ENCODE data around the gene TXNL4B. TPM values are rescaled to one million over a fixed set of nuclear protein-coding genes. Genes with fewer than 3 reads are reported as not detected.
A peak's percentile ranks its signal among the peaks of the same experiment; 100 is the strongest.

The TXNL4B gene
- polyA plus RNA-seq, 3 donors: 6.4 to 10.9 (median 7.0) TPM

DNA sequence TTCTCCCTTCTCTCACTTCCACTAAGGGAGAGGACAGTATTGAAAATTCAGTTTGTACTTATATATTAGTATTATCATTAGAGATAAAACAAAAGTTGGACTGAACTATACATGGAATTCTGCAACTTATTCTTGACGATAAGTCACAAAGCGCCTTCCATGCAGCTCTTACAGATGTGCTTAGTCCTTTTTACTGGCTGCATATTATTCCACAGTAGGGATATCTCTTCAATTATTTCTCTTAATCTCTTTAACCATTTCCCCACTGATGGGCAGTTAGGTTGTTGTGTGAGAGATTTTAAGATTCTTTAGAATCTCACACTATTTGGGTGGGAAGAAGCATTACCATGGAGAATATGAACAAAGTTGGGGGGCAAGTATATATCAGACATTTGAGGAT lies 46.5 kb upstream of the TXNL4B start:
- Histone ChIP-seq H3K27me3 (ENCODE audit: control insufficient read depth in 2 of 2, insufficient read depth in 2 of 2, low read length in 2 of 2) (no peaks in the 10 kb centered on the region), H3K36me3 (replicated peaks in 1 of 2; ENCODE audit: control insufficient read depth in 1 of 2, insufficient read depth in 2 of 2, low read length in 2 of 2) (no peaks in the 10 kb centered on the region), H4K20me1 (ENCODE audit: insufficient read depth, low read length) (no peaks in the 10 kb centered on the region), H3K4me3 (replicated peaks in 1 of 3; ENCODE audit: low read depth in 2 of 3, low read length in 3 of 3) (no peak overlapping the region), H3K9ac (ENCODE audit: insufficient read depth, low read length, poor library complexity, severe bottlenecking) (no peak overlapping the region), H3K4me1 (ENCODE audit: control insufficient read depth in 1 of 2, insufficient read depth in 2 of 2, low read length in 2 of 2) (no peaks in the 10 kb centered on the region), H3K9me3 (replicated peaks in 1 of 2; ENCODE audit: control insufficient read depth in 1 of 2, insufficient read depth in 1 of 2, low read length in 2 of 2) (no peaks in the 10 kb centered on the region), H3K79me2 (ENCODE audit: insufficient read depth, low read length) (no peaks in the 10 kb centered on the region), H2AFZ (ENCODE audit: insufficient read depth, low read depth, low read length, poor library complexity, severe bottlenecking) (no peak overlapping the region), H3K4me2 (replicated peaks; ENCODE audit: extremely low read depth, low read length, poor library complexity, severe bottlenecking) (no peak overlapping the region), H3K27ac (ENCODE audit: low read depth in 1 of 2, low read length in 2 of 2) (no peak overlapping the region)
- WGBS (ENCODE audit: insufficient coverage): no CpG with 5 or more reads among the region's 2 CpGs
- Mint-ChIP-seq H3K4me3 (no peak overlapping the region), H3K36me3 (no peaks in the 10 kb centered on the region), H3K27me3 (ENCODE audit: low read depth in 3 of 3) (peaks cover 0 to 2% (median 2%) of the 10 kb centered on the region in 3 donors), H3K27ac (no peak overlapping the region), H3K4me1 (no peaks in the 10 kb centered on the region), H3K9me3 (peaks cover 0 to 1% (median 0%) of the 10 kb centered on the region in 7 donors)
- TF ChIP-seq, protein P1, sequence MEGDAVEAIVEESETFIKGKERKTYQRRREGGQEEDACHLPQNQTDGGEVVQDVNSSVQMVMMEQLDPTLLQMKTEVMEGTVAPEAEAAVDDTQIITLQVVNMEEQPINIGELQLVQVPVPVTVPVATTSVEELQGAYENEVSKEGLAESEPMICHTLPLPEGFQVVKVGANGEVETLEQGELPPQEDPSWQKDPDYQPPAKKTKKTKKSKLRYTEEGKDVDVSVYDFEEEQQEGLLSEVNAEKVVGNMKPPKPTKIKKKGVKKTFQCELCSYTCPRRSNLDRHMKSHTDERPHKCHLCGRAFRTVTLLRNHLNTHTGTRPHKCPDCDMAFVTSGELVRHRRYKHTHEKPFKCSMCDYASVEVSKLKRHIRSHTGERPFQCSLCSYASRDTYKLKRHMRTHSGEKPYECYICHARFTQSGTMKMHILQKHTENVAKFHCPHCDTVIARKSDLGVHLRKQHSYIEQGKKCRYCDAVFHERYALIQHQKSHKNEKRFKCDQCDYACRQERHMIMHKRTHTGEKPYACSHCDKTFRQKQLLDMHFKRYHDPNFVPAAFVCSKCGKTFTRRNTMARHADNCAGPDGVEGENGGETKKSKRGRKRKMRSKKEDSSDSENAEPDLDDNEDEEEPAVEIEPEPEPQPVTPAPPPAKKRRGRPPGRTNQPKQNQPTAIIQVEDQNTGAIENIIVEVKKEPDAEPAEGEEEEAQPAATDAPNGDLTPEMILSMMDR (IDR thresholded peaks at IDR 0.05): no peak
- intact Hi-C loops (cut with micrococcal nuclease): no loop called here
- no peak for DNase-seq

DNA sequence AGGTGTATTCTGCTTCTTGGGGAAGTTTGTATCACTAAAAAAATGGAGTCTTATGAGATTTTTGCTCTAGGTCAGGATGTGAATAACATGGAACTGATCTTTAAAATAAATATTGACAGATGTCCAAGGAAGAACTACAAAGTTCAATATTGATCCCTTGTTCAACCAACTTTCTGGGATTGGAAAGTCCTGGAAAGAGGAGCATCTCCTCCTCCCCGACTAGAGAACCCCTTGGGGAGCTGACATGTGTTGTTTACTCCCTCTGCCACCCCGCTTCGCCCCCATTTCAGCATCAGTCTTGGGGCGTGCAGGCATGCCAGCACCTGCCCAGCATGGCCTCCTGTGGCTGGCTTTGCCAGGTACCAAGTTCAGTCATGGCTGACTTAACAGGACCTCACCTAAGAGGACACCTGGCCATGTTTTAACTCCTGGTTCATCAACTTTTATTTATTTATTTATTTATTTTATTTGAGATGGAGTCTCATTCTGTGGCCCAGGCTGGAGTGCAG lies 44.7 kb upstream of the TXNL4B start:
- Histone ChIP-seq H4K20me1 (ENCODE audit: insufficient read depth, low read length) (no peaks in the 10 kb centered on the region), H3K79me2 (ENCODE audit: insufficient read depth, low read length) (no peaks in the 10 kb centered on the region), H3K4me3 (replicated peaks in 1 of 3; ENCODE audit: low read depth in 2 of 3, low read length in 3 of 3) (no peak overlapping the region), H2AFZ (ENCODE audit: insufficient read depth, low read depth, low read length, poor library complexity, severe bottlenecking) (no peak overlapping the region), H3K9me3 (replicated peaks in 1 of 2; ENCODE audit: control insufficient read depth in 1 of 2, insufficient read depth in 1 of 2, low read length in 2 of 2) (no peaks in the 10 kb centered on the region), H3K4me1 (ENCODE audit: control insufficient read depth in 1 of 2, insufficient read depth in 2 of 2, low read length in 2 of 2) (no peaks in the 10 kb centered on the region), H3K27me3 (ENCODE audit: control insufficient read depth in 2 of 2, insufficient read depth in 2 of 2, low read length in 2 of 2) (no peaks in the 10 kb centered on the region), H3K27ac (ENCODE audit: low read depth in 1 of 2, low read length in 2 of 2) (no peak overlapping the region), H3K4me2 (replicated peaks; ENCODE audit: extremely low read depth, low read length, poor library complexity, severe bottlenecking) (no peak overlapping the region), H3K36me3 (replicated peaks in 1 of 2; ENCODE audit: control insufficient read depth in 1 of 2, insufficient read depth in 2 of 2, low read length in 2 of 2) (no peaks in the 10 kb centered on the region), H3K9ac (ENCODE audit: insufficient read depth, low read length, poor library complexity, severe bottlenecking) (no peak overlapping the region)
- no peaks in the 10 kb centered on the region for H3K36me3 Mint-ChIP-seq
- DNase-seq: no peak
- peak overlapping the region in 1 of 7 donors; percentile 1 for H3K27ac Mint-ChIP-seq
- 96% methylated on average over 4 of the region's 4 CpGs for WGBS (ENCODE audit: insufficient coverage)
- peaks cover 0 to 2% (median 2%) of the 10 kb centered on the region in 3 donors for H3K27me3 Mint-ChIP-seq (ENCODE audit: low read depth in 3 of 3)
- TF ChIP-seq, protein P1 (IDR thresholded peaks at IDR 0.05): no peak
- H3K4me3 Mint-ChIP-seq: no peak overlapping the region
- no peaks in the 10 kb centered on the region for H3K4me1 Mint-ChIP-seq
- intact Hi-C loops (cut with micrococcal nuclease): no loop called here
- peaks cover 0 to 1% (median 0%) of the 10 kb centered on the region in 7 donors for H3K9me3 Mint-ChIP-seq

Measured in CD14-positive monocyte (primary cell).